HG03095 (cell line): ENCODE data around the gene EYA2.

Experiments used
- ATAC-seq: cut with Tn5 transposase; IDR thresholded peaks from one replicate; pipeline ENCODE4 v1.9.1; 2021; ENCODE audit warnings: moderate library complexity; ENCODE audit not compliant: unreplicated experiment

Gene EYA2

GRCh38 chr20:46999801-47000465, 105.3 kb downstream of the EYA2 start:
- ATAC-seq: no peak

GRCh38 chr20:47003223-47003622, 108.6 kb downstream of the EYA2 start:
- ATAC-seq: no peak

GRCh38 chr20:47004179-47004578, 109.5 kb downstream of the EYA2 start:
- no peak for ATAC-seq

- ATAC-seq: no peak
Observed at GRCh38 chr20:47007826-47008655, 113.4 kb downstream of the EYA2 start.

- no peak for ATAC-seq
Observed at GRCh38 chr20:47008842-47009518, 114.3 kb downstream of the EYA2 start.

- no peak for ATAC-seq
Observed at GRCh38 chr20:47009784-47010183, 115.1 kb downstream of the EYA2 start.

- no peak for ATAC-seq
Observed at GRCh38 chr20:47011984-47012383, 117.3 kb downstream of the EYA2 start.

GRCh38 chr20:47013606-47014005, 119.0 kb downstream of the EYA2 start:
- ATAC-seq: no peak

- ATAC-seq: no peak
Observed at GRCh38 chr20:47016068-47016664, 121.5 kb downstream of the EYA2 start.

GRCh38 chr20:47018381-47018780, 123.7 kb downstream of the EYA2 start:
- no peak for ATAC-seq

GRCh38 chr20:47019121-47019824, 124.6 kb downstream of the EYA2 start:
- no peak for ATAC-seq

- ATAC-seq: no peak
Observed at GRCh38 chr20:47020231-47020630, 125.6 kb downstream of the EYA2 start.

- no peak for ATAC-seq
Observed at GRCh38 chr20:47021850-47022249, 127.2 kb downstream of the EYA2 start.

- ATAC-seq: no peak
Observed at GRCh38 chr20:47024461-47024937, 129.9 kb downstream of the EYA2 start.

GRCh38 chr20:47027042-47027441, 132.4 kb downstream of the EYA2 start:
- ATAC-seq: no peak

GRCh38 chr20:47027456-47027855, 132.8 kb downstream of the EYA2 start:
- ATAC-seq: no peak

- ATAC-seq: no peak
Observed at GRCh38 chr20:47028487-47028886, 133.8 kb downstream of the EYA2 start.

GRCh38 chr20:47029845-47030244, 135.2 kb downstream of the EYA2 start:
- no peak for ATAC-seq

GRCh38 chr20:47030271-47030810, 135.7 kb downstream of the EYA2 start:
- ATAC-seq: no peak

- ATAC-seq: no peak
Observed at GRCh38 chr20:47031004-47031403, 136.4 kb downstream of the EYA2 start.
